ENCODE results near the gene KCP.

Gene KCP

GRCh38 chr7:128859232-128860157 lies 51.0 kb downstream of the KCP start:
- H4K91ac ChIP-seq (ENCODE audit: low read length) = no peak overlapping the region
- H3K4me1 ChIP-seq (ENCODE audit: control insufficient read depth, insufficient read depth, low read depth, low read length) = peaks cover 25% of the 10 kb centered on the region

GRCh38 chr7:128858380-128859231 lies 51.9 kb downstream of the KCP start:
- Histone ChIP-seq H3K4ac (ENCODE audit: low read depth in 1 of 2, low read length in 2 of 2) (no peak overlapping the region), H3K9ac (ENCODE audit: low read length) (peak overlapping the region; percentile 38), H2AFZ (ENCODE audit: low read depth, low read length) (no peak overlapping the region), H3K9me3 (ENCODE audit: control insufficient read depth, low read length) (no peaks in the 10 kb centered on the region), H3K27ac (ENCODE audit: low read length, poor library complexity, severe bottlenecking) (no peak overlapping the region), H2BK120ac (ENCODE audit: low read depth, low read length) (no peak overlapping the region), H2BK15ac (ENCODE audit: low read depth, poor library complexity, severe bottlenecking) (no peak overlapping the region), H3K4me3 (ENCODE audit: insufficient read depth in 1 of 2, low read depth in 1 of 2, low read length in 2 of 2) (peak overlapping the region in 1 of 2 experiments; percentile 10), H3K18ac (ENCODE audit: low read depth in 1 of 2, low read length in 2 of 2) (no peak overlapping the region), H3K79me1 (replicated peaks; ENCODE audit: low read length, poor library complexity, severe bottlenecking) (no peaks in the 10 kb centered on the region), H2AK5ac (ENCODE audit: low read length, severe bottlenecking) (no peak overlapping the region), H3K4me2 (ENCODE audit: low read length, poor library complexity, severe bottlenecking) (no peak overlapping the region), H3K27me3 (ENCODE audit: control insufficient read depth in 1 of 2, insufficient read depth in 1 of 2, low read length in 2 of 2) (no peaks in the 10 kb centered on the region), H3K23ac (ENCODE audit: low read length in 2 of 2) (no peak overlapping the region), H4K8ac (ENCODE audit: low read length) (no peak overlapping the region), H3K4me1 (ENCODE audit: control insufficient read depth, insufficient read depth, low read depth, low read length) (peaks cover 23% of the 10 kb centered on the region), H3K14ac (ENCODE audit: low read length in 2 of 2) (no peak overlapping the region), H2BK12ac (ENCODE audit: low read length in 2 of 2) (no peak overlapping the region), H2BK5ac (ENCODE audit: low read depth, low read length, poor library complexity, severe bottlenecking) (no peak overlapping the region), H4K91ac (ENCODE audit: low read length) (no peak overlapping the region), H3K36me3 (ENCODE audit: control insufficient read depth in 1 of 2, insufficient read depth in 2 of 2, low read depth in 1 of 2, low read length in 2 of 2) (peaks cover 38 to 65% of the 10 kb centered on the region in 2 experiments)
- no peak for DNase-seq
- WGBS = 90% methylated on average over 17 of the region's 18 CpGs

More at GRCh38 chr7:128859232-128860157, 51.0 kb downstream of the KCP start:
- peaks cover 29 to 56% of the 10 kb centered on the region in 2 experiments for H3K36me3 ChIP-seq (ENCODE audit: control insufficient read depth in 1 of 2, insufficient read depth in 2 of 2, low read depth in 1 of 2, low read length in 2 of 2)
- H2BK12ac ChIP-seq (ENCODE audit: low read length in 2 of 2) = no peak overlapping the region
- 86% methylated on average over 11 of the region's 12 CpGs for WGBS
- H3K9ac ChIP-seq (ENCODE audit: low read length) = peak overlapping the region; percentile 59
- H3K27ac ChIP-seq (ENCODE audit: low read length, poor library complexity, severe bottlenecking) = no peak overlapping the region
- no peak overlapping the region for H3K18ac ChIP-seq (ENCODE audit: low read depth in 1 of 2, low read length in 2 of 2)
- H3K4me2 ChIP-seq (ENCODE audit: low read length, poor library complexity, severe bottlenecking) = no peak overlapping the region
- no peak overlapping the region for H3K23ac ChIP-seq (ENCODE audit: low read length in 2 of 2)
- H2BK120ac ChIP-seq (ENCODE audit: low read depth, low read length) = no peak overlapping the region
- no peaks in the 10 kb centered on the region for H3K9me3 ChIP-seq (ENCODE audit: control insufficient read depth, low read length)
- no peak overlapping the region for H2AFZ ChIP-seq (ENCODE audit: low read depth, low read length)
- no peak overlapping the region for H3K4ac ChIP-seq (ENCODE audit: low read depth in 1 of 2, low read length in 2 of 2)
- no peak overlapping the region for H2BK15ac ChIP-seq (ENCODE audit: low read depth, poor library complexity, severe bottlenecking)
- H3K27me3 ChIP-seq (ENCODE audit: control insufficient read depth in 1 of 2, insufficient read depth in 1 of 2, low read length in 2 of 2) = no peaks in the 10 kb centered on the region
- H2BK5ac ChIP-seq (ENCODE audit: low read depth, low read length, poor library complexity, severe bottlenecking) = no peak overlapping the region
- peaks cover 2% of the 10 kb centered on the region for H3K79me1 ChIP-seq (replicated peaks; ENCODE audit: low read length, poor library complexity, severe bottlenecking)
- peak overlapping the region in 1 of 2 experiments; percentile 14 for H3K4me3 ChIP-seq (ENCODE audit: insufficient read depth in 1 of 2, low read depth in 1 of 2, low read length in 2 of 2)
- no peak overlapping the region for H2AK5ac ChIP-seq (ENCODE audit: low read length, severe bottlenecking)
- H4K8ac ChIP-seq (ENCODE audit: low read length) = no peak overlapping the region
- DNase-seq = no peak
- no peak overlapping the region for H3K14ac ChIP-seq (ENCODE audit: low read length in 2 of 2)

GRCh38 chr7:128856001-128856718 lies 54.3 kb downstream of the KCP start:
- Histone ChIP-seq H3K9ac (ENCODE audit: low read length) (no peak overlapping the region), H4K8ac (ENCODE audit: low read length) (no peak overlapping the region), H2BK120ac (ENCODE audit: low read depth, low read length) (no peak overlapping the region), H3K4me3 (ENCODE audit: insufficient read depth in 1 of 2, low read depth in 1 of 2, low read length in 2 of 2) (no peak overlapping the region), H3K4ac (ENCODE audit: low read depth in 1 of 2, low read length in 2 of 2) (no peak overlapping the region), H3K27me3 (ENCODE audit: control insufficient read depth in 1 of 2, insufficient read depth in 1 of 2, low read length in 2 of 2) (no peaks in the 10 kb centered on the region), H2BK15ac (ENCODE audit: low read depth, poor library complexity, severe bottlenecking) (no peak overlapping the region), H2BK5ac (ENCODE audit: low read depth, low read length, poor library complexity, severe bottlenecking) (no peak overlapping the region), H2AFZ (ENCODE audit: low read depth, low read length) (no peak overlapping the region), H3K14ac (ENCODE audit: low read length in 2 of 2) (no peak overlapping the region), H4K91ac (ENCODE audit: low read length) (no peak overlapping the region), H3K9me3 (ENCODE audit: control insufficient read depth, low read length) (no peaks in the 10 kb centered on the region), H3K4me2 (ENCODE audit: low read length, poor library complexity, severe bottlenecking) (no peak overlapping the region), H3K79me1 (replicated peaks; ENCODE audit: low read length, poor library complexity, severe bottlenecking) (peaks cover 3% of the 10 kb centered on the region), H2AK5ac (ENCODE audit: low read length, severe bottlenecking) (no peak overlapping the region), H2BK12ac (ENCODE audit: low read length in 2 of 2) (no peak overlapping the region), H3K27ac (ENCODE audit: low read length, poor library complexity, severe bottlenecking) (no peak overlapping the region), H3K36me3 (ENCODE audit: control insufficient read depth in 1 of 2, insufficient read depth in 2 of 2, low read depth in 1 of 2, low read length in 2 of 2) (peaks cover 62 to 87% of the 10 kb centered on the region in 2 experiments), H3K23ac (ENCODE audit: low read length in 2 of 2) (no peak overlapping the region), H3K18ac (ENCODE audit: low read depth in 1 of 2, low read length in 2 of 2) (no peak overlapping the region), H3K4me1 (ENCODE audit: control insufficient read depth, insufficient read depth, low read depth, low read length) (peaks cover 19% of the 10 kb centered on the region)
- 95% methylated on average over 14 of the region's 17 CpGs for WGBS
- no peak for DNase-seq
